ENCODE data around the gene PRODH2.

- TF ChIP-seq SIN3A (IDR thresholded peaks at IDR 0.05; ENCODE audit: borderline replicate concordance, insufficient read depth, low read length) (no peak), TAF1 (IDR thresholded peaks at IDR 0.05; ENCODE audit: borderline replicate concordance, insufficient read depth, low read length) (0 out of 2 replicates have a peak, but pooled peaks have one; percentile 11), POLR2AphosphoS5 (IDR thresholded peaks at IDR 0.05; ENCODE audit: low read depth, low read length) (peak; percentile 53), REST (IDR thresholded peaks at IDR 0.05; ENCODE audit: insufficient read depth in 1 of 2, low read depth in 2 of 2, low read length in 2 of 2) (no peak), FOXP2 (optimal IDR thresholded peaks at IDR 0.05; ENCODE audit: borderline replicate concordance, extremely low read depth, extremely low read length, insufficient read depth) (no peak)
Observed at GRCh38 chr19:35856546-35857149, 44.0 kb upstream of the PRODH2 start, which contains the start of gene KIRREL2.
